Ramos (cell line): Measurements from ENCODE around the gene DYSF.

Experiments
- in situ Hi-C: fragments of 300-500 bp; cut with MboI; formaldehyde crosslinking; loops from one replicate; pipeline ENCODE4 v1.14.3; 2022; ENCODE audit warnings: low sequenced_read_pairs; ENCODE audit not compliant: unreplicated experiment

DYSF gene

DNA sequence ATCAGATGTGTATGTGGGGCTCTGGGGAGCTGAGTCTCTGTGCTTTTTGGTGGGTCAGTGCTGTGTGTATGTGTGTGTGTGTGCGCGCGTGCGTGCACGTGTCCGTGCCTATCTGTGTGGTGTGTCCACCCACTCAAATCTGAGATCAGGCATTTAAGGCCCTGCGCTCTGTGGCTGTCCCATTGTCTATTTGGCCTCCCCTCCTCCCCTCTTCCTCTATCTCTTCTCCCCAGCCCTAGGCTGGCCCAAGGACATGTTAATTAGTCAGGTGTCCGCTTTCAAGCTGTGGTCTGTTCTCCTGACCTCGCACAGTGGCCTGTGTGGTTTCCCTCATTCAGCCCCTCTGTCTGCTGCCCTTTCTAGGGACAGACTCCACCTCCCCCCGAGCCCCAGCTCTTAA lies 136.4 kb downstream of the DYSF start:
- in situ Hi-C loops, result no loop called here

DNA sequence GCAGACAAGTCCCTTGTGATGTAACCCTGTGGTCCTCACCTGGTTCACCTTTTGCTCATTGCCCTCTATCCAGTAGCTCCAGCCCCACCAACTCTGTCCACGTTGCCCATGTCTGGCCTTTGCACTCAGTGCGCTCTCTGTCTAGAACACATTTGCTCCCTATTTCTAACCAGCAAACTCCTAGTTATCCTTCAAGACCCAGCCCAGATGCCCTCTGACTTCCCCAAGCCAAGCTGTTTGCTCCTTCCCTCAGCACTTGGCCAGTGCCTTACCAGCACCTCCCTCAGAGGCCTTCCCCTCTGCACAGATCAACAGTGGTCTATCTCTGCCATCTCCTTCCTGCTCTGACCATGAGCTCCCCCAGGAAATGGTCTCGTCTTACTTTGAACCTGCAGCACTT lies 137.7 kb downstream of the DYSF start:
- in situ Hi-C loops, result no loop called here

DNA sequence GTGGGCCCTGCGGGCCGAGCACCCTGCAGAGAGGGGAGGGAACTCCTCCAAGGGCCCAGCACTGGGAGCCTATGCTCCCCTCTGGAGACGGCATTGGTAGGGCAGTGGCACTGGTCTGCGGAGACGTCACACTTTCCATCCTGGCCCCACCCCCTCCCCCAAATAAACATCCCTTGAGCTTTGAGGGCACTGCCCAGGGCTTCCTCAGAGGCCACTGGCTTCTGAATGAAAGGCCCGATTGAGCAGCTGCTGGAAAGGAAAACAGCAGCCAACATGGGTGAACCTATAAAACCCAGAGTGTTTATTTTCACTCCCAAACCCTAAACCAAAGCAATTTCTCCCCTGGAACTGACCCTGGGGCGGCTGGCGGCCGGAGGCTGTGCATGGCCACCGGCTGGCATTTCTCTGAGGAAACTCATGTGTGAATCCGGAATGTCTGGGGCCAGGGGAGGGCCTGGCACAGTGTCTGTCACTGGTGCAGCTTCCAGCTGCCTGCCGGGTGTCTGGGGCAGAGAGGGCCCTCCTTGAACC lies 138.9 kb downstream of the DYSF start:
- in situ Hi-C loops, result no loop called here

DNA sequence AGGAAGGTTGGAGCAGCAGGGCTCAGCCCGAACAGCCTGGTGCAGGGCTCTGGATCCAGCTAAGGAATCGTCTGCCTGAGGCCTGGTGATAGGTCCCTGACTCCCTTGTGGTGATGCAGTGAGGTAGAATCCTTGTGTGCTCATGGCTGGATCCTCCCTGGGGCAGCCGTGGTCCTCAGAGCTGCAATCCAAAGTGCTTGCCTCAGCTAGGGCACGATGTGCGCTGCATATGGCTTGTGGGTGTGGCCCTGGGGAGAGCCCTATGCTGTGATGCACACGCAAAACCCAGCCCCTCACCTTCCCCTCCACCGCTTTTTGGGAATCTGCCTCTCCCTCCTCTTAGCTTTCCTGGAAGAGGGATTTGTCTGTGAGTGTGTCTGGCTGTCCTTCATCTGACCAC lies 142.2 kb downstream of the DYSF start:
- in situ Hi-C loops, result no loop called here

DNA sequence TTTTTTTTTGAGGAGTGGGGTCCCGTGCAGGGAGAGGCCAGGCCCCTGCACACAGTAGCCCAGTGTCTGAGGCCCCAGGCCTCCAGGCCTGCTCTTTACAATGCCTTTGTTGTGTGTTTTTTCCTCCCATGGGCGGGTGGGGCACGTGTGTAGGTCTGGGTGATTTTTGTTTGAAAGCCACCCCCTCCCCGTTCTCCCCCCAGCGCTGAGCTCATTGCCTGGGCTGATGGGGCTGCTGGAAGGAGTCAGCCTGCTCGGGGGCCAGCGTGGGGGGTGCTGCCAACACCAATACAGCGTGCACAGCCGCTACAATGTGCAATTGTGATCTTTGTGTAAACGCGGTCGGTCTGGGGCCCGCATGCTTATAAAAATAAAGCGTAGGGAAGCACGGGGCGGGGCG lies 142.7 kb downstream of the DYSF start:
- in situ Hi-C loops, result no loop called here

DNA sequence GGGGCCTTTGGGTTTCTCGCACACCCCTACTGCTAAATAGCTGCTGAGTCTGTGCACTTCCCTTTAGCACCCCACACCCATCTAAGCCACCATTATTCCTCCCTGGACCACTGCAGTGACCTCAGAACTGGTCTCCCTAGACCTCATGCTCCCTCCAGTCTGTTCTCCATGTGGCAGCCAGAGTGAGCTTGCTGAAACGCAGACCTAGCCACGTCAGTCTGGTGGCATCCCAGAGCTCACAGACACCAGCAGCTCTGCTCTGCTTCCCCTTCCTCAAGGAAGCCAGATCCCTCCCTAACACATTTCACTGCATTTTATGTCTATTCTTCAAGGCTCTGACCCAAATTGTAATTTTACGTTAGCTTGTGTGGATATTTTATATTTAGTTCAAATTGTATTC lies 144.4 kb downstream of the DYSF start:
- in situ Hi-C loops, result no loop called here

DNA sequence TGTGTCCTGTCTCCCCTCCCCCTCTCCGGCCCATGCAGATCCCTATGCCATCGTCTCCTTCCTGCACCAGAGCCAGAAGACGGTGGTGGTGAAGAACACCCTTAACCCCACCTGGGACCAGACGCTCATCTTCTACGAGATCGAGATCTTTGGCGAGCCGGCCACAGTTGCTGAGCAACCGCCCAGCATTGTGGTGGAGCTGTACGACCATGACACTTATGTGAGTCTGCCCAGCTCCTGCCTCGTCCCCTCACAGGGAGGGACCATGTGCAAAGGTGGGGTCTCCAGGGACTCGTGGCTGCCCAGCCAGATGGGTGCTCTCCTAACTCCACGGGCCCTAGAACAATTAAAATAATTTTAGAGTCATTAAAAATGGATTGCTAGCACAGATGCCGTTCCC lies 145.2 kb downstream of the DYSF start:
- in situ Hi-C loops, result no loop called here

DNA sequence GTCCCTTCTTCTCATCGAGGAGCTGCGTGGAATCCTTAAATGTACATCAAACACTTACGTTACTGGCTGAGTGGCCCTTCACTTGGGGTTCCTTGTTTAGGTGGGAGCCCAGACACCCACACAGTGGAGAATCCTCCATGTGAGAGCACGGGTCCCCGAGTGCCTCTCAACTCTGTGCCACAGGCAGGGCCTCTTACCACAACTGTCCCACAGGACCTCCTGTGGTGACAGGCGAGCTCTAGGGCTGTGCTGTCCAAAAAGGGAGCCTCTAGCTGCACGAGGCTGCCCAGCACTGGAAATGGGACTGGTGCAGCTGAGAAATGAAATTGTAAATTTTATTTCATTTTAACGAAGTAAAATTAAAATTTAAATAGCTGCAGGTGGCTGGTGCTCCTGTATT lies 145.7 kb downstream of the DYSF start:
- in situ Hi-C loops, result no loop called here

DNA sequence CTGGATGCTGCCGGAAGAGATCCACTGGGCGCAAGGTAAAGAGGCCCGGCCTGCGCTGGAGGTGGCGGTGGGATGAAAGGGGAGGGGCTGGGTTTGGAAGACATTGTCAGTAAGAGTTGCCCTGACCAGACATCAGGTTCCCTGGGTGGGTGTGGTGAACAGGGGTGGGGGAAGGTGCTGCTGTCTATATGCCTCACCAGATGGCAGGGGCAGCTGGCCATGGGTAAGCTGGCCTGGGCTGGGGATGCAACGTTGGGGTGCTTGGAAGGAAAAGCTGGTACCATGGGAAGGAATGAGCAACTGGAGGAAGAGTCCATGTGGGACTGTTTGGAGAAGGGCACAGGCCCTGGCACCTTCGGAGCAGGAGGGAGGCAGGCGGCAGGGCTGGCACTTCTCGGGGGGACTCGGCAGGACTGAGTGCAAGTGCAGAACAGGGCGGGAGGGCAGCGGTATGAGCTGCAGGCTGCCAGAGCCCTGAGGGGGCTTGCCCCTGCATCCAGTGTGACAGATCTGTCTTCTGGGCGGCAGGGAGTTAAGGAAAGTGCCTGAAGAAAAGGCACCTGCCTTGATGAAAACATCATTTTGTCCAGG lies 146.4 kb downstream of the DYSF start:
- in situ Hi-C loops, result no loop called here

DNA sequence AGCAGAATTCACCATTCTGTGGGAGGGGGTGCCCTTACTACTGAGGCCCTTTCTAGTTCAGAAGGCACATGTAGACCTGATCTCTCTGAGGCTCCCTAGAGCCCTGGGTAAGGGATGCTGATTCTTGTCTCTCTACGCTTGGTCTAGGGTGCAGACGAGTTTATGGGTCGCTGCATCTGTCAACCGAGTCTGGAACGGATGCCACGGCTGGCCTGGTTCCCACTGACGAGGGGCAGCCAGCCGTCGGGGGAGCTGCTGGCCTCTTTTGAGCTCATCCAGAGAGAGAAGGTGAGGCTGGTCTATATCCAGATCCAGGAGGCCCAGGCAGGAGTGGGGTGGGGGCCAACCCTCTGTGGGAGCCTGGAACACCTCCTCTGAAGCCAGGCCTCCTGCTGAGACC lies 147.2 kb downstream of the DYSF start:
- in situ Hi-C loops, result no loop called here

DNA sequence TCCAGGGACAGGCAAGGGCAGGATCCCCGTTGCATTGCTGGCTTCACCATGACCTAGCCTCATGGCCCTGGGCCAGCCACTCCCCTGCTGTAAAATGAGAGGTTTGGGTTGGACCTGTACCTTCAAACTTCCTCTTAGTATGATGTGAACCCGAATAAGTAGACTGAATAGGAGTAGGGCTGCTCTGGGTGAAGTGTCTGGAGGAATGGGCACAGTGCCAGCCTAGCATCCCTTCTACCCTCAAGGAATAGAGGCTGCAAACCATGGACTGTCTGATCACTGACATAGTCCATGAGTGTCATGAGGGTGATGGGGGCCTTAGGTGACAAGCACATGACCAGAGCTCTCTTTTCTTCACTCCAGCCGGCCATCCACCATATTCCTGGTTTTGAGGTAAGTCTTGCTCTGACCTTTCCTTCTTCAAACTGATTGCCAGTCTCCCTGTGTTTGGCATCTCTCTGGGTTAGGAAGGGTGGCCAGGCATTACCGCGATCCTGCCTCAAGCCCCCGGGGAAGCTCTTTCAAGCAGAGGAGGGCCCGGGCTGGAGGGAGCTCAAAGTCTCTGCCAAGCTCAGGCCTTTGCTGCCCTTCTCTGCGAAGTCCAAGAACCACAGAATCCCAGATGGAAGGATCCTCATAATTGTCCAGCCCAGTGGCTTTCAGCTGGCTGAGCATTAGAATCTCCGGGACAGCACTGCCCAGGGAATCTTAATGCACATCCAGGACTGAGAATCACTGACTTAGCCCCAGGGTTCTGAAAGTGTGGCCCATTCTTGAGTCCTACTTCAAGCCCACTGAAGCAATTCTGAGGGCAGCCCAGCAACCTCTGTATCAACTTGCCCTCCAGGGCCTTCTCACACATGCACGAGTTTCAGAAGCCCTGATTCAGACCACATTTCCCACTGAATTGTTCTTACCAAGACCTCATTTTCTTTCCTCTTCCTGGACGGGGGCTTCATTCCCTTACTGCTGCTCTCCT lies 148.1 kb downstream of the DYSF start:
- in situ Hi-C loops, result no loop called here

DNA sequence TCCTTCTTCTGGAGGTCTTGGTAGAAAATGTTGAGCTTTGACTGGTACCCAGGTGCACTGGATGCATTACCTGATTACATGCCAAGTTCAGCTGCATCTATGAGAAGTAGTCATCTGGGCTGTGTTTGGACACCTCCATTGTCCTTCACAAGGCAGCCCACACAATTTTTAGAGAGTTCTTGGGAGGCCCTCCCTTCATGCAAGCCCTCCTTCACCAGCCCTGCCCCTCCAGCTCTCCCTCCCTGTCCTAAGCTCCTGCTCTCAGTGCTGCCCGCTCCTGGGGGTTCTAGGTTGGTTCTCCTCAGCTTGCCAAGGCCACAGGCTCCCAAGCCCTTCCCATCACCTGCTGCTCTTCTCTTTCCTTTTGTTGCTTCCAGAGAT lies 148.7 kb downstream of the DYSF start:
- in situ Hi-C loops, result no loop called here

DNA sequence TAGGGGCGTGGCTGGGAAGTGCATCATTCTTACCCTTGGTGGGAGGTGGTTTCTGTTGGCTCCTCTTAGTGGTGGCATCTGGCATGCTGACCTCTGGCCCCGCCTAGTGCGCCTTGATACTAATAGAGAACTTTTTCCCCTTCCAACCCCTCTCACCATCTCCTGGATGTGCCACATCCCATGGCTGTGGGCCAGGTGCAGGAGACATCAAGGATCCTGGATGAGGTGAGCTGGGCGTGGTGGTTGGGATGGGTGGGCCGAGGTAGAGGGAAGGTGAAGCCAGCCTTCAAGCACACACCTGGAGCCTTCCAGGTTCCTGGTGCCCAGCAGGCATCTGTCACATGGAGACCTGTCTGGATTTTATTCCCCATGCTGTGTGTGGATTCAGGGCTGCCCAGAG lies 149.2 kb downstream of the DYSF start:
- in situ Hi-C loops, result no loop called here

DNA sequence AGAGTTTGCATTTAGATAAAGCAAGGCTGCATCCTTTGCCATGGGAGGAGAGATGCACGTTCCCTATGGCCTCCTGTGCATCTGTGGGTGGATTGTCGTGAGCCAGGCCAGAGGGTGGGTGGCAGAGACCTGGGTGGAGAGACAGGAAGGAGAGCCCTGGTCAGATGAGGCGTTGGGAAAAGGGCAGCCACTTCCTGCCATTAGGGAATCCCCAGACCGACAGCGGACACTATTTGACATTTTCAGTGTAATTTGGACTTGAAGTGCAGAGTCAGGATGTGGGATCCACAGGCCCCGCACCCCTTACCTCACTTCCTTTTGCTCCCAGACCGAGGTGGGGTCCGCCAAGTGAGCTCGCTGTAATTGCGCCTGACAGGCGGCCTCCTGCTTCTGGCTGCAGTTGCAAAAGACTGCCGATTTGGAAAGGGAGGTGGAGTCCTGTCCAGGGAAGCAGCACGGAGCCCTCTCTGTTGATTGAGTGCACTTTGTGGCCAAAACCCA lies 150.0 kb downstream of the DYSF start:
- in situ Hi-C loops, result no loop called here

DNA sequence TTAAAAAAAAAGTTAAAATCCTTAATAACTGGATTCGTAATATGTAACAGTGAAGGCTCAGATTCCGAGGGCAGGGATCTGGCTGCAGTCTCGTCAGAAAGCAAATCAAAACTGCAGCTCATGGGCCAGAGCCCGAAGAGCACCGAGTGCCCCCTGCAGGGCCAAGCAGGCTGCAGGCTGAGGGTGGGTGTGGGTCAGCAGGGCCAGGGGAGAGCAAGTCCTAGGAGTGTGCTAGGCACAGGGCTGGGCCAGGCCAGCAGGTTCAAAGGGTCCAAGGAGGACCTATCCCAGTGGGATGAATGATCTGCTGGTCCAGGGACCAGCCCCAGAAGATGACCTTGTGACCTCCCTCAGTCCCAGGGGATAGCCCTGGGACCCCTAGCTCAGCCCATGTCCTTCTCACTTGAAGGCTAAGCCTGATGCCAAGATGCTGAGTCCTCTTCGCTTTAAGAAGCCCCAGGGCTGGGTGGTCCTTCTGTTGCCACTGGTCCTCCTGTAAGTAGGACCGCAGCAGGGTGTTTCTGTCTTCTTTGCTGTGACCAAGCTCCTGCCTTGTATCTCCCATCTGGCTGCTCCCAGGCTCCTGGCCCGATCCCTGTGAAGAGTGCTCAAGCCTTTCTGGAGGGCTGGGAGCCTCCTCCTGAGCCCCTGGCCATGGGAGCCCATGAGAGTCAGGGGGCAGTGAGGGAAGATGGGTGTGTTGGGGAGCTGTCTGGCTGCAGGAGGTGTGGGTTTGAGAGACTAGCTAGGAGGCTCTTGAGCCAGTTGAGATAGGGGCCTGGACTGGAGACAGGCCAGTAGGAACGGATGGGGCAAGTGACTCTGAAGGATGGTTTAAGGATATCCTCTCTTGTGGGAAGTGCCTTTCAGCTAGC lies 150.7 kb downstream of the DYSF start:
- in situ Hi-C loops, result no loop called here

DNA sequence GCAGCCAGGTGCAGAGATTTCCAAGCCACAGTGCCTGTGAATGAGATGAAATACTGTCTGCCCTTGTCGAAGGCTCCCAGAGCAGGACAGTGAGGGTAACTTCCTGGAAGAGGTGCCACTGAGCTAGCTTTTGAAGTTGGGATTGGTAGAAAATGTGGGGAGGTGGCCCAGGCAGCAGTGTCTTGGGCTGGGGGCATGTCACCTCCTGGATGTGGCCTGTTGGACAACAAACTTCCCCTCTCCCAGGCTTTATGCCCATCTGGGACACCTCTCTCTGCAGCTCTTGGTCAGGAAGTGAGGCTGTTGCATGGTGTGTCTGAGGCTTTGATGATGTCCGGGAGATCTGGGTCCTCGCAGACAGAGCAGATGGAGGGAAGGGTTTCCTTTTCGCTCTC lies 151.4 kb downstream of the DYSF start:
- in situ Hi-C loops, result no loop called here

DNA sequence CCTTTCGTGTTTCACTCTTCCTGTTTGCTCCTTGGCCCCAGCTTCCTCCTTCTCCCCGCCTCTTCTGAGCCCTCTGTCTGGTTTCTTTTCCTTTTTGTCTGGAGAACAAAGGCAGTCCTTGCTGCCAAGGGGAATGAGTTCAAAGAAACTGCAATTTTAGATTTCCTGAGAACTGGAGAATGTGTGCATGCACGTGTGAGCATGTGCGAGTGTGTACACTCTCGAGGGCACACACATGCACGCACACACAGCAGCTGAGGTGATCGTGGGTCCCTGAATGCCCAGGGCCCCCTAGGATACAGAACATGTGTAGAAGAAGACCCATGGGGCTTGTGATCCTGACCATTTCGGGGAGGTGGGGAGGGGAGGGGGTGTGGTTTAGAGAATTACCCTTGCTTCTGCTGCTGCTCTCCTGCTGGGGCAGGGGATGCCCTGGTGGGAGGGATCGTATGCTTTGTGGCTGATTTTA lies 151.8 kb downstream of the DYSF start:
- in situ Hi-C loops, result no loop called here

DNA sequence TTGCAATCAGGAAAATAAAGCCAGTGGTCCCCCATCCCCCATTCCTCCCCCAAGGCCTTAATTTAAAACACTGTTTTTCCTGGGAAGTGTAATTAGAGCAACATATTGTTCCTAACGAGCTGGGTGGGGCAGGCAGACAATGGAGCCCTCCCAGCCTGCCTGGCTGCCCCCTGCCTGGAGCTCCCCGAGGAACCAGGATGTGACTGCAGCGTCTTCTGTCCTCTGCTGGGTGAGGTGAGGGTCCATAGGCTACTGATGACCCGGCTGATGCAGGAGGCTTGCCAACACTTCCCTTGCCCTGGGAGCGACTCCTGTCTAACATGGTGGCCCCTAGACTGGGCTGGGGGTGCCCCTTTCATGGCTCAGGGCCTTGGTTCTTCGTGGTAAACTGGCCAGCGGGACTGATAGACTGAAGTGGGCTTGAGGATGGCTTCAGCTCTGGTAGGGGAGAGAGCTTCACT lies 152.4 kb downstream of the DYSF start:
- in situ Hi-C loops, result no loop called here

DNA sequence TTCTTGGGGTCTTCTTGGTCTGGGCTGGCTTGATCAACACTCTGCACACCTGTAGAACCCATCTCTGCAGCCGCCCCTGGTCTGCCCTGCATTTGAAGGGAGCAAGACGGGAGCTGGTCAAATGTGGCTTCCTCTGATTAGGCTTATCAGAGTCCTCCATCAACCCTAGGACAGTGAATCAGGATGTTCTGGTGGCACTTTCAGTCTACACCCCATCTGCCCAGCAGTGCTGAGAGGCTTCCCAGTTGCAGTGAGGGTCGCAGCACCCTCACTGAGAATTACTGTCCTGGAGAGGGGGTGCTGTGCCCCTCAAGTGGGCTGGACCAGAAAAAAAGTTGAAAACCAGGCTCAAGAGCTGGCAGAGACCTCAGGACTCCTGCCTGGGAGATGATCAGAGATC lies 152.9 kb downstream of the DYSF start:
- in situ Hi-C loops, result no loop called here

DNA sequence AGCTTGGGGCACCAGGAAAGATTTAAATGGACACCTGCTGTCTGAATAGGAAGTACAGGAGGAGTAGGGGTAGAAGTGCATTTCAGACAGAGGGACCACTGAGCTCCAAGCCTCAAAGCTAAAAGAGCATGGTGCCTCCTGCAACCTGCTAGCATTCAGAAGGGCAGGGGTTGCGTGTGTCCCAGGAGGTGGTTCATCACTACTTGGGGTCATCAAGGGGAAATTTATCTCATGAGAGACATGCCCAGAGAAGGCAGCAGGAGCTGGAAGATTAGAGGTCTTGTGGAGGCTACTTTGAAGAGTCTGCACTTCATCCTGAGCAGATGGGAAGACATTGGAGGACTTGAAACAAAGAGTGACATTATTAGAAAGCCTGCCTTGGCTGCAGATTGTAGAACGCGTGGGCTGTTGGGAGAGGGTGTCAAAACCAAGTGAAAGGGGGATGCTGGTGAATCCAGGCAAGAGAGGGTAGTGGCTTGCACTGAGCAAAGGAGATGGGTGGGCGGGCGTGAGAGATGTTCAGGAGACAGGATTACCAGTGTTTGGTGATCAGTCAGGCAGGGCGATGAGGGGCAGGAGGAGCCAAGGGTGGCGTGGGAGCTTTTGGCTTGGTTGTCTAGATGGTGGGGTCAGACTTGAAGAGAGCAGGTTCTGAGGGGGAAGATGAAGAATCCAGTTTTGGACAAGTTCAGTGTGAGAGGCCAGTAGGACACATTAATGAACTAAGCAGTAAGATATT lies 154.0 kb downstream of the DYSF start:
- in situ Hi-C loops, result no loop called here
